Activated CD4-positive, alpha-beta T cell treated with anti-CD3 and anti-CD28 coated beads for 24 hours (primary cell): ENCODE results near the gene ZNF443.
"Not testable (repeated sequence)": the region's sequence is repeated elsewhere in the genome, so short reads cannot be mapped to it uniquely, and the experiment has no call there.

ENCODE experiments used
- DNase-seq, 2 donors: peaks; one replicate each; pipeline ENCODE4 v3.0.0-alpha.2; 2020; ENCODE audit warnings: low read depth in 2 of 2

Gene ZNF443

DNA sequence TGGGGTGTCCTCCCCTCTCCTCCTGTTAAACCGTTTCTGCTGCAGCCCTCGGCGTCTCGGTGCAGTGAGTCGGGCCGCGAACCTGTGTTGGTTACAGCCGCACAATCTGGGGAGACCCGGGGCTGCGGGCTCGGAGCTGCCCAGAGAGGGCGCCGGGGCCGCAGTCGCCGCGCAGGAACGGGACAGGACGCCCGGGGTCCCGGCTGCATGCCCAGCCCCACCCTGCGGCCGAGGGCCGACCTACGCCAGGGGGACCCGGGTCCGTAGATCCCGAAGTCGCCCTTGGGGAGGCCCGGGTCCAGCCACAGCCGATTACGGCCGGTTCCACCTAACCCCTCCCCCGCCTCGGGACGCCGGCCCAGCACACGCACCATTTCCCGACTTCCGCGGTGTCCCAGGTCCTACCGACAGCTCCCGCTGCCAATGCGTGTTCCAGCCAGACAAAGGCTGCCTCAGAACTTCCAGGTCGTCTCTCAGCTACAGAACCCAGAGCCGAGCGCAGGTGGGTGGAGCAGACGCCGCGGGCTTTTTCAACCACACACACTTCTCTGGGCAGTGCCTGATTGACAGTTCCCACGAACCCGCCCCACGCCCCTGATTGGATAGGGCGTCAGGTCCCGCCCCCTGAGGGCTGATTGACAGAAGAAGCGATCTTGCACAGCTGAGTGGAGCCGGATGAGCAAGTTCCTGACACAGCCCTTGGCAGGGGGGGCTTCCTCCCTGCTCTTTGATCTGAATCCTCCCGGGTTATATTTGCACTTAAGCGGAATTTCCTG, at the start of gene ZNF443:
ZNF443 (minus strand) TSS at position 481 of the 776 bp plus-strand sequence; CDS start at position 374, 107 bp downstream.
- peak; percentile 99 for DNase-seq

DNA sequence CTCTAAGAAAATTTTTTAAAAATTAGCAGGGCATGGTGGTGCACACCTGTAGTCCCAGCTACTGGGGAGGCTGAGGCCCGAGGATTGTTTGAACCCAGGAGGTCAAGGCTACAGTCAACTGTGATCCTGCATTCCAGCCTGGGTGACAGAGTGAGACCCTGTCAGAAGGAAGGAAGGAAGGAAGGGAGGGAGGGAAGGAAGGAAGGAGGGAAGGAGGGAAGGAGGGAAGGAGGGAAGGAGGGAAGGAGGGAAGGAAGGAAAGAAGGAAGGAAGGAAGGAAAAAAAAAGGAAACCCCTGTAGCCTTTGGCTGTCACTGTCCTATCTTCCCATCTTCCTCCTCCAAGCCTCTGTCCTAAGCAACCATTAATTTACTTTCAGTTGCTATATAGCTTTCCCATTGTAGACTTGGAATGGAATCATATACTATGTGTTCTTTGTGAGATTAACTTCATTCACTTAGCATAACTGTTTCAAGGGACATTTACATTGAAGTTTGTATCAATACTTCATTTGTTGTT, 45.5 kb upstream of the ZNF443 start:
- not testable (repeated sequence) for DNase-seq

DNA sequence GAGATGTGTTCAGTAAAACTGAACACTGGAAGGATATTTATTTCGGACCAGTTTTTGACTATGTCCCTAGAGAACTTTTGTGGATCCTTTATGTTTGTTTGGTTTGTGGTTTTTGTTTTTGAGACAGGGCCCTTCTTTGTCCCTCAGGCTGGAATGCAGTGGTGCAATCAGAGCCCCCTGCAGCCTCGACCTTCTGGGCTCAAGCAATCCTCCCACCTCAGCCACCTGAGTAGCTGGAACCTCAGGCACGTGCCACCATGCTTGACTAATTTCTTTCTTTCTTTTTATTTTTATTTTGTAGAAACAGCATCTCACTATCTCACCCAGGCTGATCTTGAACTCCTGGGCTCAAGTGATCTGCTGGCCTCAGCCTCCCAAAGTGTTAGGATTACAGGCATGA, 44.8 kb upstream of the ZNF443 start:
- no peak for DNase-seq

DNA sequence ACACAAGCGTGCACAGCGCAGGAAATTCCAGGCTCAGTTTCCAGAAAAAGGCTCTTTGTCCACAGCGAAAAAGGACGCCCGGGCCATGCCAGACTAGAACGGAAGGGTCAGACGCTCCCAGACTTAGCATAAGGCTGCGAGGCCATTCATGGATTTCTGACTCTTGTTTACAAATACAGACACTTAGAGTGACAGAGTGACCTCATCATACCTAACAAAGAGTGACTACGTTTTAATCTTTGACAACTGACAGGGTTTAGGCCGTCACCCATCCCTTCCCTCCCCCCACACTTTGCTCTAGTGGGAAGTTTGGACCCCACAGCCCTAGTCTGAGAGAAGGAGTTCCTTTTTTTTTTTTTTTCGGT, 44.2 kb upstream of the ZNF443 start:
- no peak for DNase-seq

DNA sequence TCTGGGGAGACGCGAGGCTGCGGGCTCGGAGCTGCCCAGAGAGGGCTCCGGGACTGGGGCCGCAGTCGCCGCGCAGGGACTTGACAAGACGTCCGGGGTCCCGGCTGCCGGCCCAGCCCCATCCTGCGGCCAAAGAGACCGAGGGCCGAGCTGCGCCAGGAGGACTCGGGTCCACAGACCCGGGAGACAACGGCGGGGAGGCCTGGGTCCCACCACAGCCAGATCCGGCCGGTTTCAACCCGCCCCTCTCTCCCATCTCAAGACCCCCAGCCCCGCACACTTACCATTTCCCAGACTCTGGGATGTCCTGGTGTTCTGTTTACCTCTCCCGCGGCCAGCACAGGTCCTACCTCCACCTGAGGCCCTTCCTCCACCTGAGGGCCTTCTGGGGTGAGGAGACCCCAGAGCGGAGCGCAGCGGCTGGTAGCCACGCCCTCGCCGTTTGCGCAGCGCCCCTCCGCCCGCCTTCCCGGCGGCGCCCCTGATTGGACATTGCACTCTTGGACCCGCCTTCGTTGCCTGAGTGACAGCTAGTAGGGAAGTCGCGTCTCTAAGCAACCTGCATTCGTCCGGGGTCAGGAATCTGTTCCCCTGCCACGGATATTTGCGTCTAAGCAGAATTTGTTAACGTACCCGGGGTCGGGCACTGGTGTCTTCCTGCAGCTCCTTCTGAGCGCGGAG, 43.7 kb upstream of the ZNF443 start, which contains the start of gene ZNF709:
ZNF709 (minus strand) TSS at position 446 of the 681 bp plus-strand sequence; CDS start at position 287, 159 bp downstream.
- peak; percentile 83 to 86 for DNase-seq

DNA sequence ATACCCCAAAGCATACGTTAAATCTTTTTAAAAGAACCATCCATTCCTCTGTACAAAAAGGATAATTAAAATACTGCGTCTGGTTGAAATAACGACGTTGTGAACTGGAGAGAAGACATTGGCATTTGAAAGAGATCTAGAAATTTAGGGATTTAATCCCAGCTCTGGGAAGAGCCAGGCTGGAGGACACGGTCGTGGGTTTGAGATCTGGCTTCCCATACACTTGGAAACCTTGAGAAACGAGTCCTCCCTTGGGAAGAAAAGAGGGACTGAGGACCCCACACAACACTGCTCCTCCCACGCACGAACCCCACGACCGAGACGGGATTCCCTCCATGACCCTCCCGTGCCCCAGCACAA, 43.2 kb upstream of the ZNF443 start:
- no peak for DNase-seq

DNA sequence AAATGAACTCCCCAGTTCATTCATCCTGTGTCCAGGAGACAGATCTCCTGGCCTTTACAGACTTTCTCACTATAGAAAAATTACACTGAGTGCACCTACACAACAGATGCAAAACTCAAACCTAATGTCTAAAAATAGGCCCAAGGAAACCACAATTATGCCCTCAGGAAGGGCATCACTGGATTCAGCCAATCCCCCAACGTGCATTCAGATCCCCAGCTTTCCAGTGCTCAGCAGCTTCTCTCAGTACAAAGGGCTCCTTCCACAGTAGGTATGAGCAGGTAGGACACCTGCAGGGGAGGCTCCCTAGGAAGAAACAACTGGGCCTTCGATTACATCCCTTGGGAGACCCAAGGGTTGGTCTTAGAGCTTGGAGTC, 41.7 kb upstream of the ZNF443 start:
- no peak for DNase-seq

DNA sequence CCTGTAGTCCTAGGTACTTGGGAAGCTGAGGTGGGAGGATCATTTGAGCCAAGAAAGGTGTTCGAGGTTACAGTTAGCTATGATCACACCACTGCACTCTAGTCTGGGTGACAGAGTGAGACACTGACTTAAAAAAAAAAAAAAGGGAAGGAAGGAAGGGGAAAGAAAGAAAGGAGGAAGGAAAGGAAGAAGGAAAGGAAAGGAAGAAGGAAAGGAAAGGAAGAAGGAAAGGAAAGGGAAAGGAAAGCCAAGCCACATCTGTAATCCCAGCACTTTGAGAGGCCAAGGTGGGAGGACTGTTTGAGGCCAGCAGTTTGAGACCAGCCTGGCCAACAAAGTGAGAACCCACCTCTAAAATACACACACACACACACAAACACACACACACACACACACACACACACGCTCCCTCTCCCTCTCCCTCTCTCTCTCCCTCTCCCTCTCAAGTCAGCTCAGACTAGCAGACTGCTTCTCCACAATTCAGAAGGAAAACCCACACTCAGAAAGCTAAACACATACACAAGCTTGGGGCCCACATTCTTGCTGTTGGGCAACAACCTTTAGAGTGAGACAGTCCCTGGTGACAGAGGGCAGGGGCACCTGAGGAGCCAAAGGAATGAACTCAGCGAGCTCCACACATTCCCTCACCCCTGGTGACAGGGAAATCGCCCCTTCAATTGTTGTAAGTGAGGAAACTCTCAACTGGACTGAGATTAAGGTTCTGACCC, 41.1 kb upstream of the ZNF443 start:
- no peak for DNase-seq

DNA sequence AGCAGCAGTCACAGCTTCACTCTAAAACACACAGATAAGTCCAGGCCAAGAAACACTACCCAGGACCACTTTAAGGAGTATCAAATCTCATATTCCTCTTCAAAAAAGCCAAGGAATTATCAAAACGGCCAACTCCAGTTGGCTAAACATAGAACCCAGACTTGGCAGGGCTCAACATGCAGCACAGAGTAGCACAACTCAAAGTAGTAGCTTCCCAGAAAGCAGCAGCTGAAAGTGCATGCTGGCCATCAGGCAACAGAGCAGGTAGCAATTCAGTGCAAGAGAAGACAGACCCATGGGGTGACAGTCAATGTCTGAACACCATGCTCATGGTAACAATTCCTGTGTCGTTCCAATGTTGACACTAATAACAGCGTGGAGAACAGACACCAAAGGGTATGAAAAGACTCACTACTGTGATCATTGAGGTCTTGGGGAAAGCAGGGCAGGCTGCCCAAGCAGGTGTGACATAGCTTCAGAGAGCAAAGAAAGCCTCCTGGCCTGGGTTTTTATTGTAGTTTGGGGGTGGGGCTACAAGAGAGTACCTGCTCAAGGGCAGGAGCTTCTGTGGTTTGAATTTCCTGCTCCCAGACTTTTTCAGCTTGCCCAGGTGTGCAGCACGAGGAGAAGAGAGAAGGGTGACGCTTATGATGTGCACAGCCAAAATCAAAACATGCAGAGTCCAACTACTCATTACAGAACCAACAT, 37.6 kb upstream of the ZNF443 start:
- no peak for DNase-seq

DNA sequence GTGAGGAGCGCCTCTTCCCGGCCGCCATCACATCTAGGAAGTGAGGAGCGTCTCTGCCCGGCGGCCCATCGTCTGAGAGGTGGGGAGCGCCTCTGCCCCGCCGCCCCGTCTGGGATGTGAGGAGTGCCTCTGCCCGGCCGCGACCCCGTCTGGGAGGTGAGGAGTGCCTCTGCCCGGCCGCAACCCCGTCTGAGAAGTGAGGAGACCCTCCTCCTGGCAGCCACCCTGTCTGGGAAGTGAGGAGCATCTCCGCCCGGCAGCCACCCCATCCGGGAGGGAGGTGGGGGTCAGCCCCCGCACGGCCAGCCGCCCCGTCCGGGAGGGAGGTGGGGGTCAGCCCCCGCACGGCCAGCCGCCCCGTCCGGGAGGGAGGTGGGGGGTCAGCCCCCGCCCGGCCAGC, 26.8 kb upstream of the ZNF443 start:
- DNase-seq: not testable (repeated sequence)

DNA sequence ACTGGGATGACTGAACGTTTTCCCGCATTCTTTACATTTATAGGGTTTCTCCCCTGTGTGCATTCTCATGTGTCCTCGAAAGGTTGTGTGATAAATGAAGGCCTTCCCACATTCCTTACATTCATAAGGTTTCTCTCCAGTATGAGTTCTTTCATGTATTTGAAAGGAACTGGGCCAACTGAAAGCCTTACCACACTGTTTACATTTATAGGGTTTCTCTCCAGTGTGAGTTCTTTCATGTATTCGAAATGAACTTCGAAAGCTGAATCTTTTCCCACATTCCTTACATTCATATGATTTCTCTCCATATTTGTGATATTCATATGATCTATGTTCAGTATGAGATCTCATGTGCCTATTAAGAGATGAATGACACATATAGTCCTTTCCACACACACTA, 24.4 kb upstream of the ZNF443 start:
- DNase-seq: no peak

DNA sequence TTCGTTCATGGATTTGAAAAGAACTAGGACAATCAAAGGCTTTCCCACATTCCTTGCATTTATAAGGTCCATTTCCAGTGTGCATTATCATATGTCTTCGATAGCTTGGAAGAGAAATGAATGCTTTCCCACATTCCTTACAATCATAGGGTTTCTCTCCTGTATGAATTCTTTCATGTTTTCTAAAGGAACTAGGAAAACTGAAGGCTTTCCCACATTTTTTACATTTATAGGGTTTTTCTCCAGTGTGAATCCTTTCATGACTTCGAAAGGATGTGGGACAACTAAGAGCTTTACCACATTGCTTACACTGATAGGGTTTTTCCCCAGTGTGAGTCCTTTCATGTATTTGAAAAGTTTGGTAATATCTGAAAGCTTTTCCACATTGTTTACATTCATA, 23.9 kb upstream of the ZNF443 start:
- no peak for DNase-seq

DNA sequence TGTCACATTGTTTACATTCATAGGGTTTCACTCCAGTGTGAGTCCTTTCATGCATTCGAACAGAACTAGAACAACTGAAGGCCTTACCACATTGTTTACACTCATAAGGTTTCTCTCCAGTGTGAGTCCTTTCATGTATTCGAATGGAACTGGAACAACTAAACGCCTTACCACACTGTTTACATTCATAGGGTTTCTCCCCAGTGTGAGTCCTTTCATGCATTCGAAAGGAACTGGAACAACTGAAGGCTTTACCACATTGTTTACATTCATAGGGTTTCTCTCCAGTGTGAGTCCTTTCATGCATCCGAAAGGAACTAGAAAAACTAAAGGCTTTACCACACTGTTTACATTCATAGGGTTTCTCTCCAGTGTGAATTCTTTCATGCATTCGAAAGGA, 23.3 kb upstream of the ZNF443 start:
- not testable (repeated sequence) for DNase-seq

DNA sequence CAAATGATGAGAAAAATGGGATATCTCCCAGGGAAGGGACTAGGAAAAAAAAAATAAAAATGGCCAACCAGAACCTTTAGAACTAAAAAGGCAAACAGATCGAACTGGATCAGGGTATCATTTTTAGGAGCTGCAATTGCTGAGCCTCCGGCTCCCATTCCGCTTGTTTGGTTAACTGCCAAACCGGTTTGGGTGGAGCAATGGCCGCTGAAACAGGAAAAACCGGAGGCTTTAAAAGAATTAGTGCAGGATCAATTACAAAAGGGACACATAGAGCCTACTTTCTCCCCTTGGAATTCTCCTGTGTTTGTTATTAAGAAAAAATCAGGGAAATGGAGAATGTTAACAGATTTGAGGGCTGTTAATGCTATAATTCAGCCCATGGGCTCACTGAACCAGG, 12.7 kb upstream of the ZNF443 start:
- no peak for DNase-seq

DNA sequence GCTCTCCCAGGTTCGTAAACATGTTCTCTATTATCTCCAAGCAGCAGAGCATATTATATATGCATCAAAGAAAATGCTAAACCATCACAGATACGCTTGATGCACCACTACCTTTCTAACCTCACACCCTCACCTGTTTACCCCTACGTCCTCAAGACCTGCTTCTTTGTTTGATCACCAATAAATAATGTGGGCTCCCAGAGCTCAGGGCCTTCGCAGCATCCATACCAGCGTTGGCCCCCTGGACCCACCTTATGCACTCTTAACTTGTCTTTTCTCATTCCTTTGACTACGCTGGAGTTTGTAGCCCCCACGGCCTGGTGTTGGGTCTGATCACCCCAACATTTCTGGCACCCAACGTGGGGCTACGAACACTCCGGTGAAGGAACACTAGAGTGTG, 10.0 kb upstream of the ZNF443 start:
- no peak for DNase-seq

DNA sequence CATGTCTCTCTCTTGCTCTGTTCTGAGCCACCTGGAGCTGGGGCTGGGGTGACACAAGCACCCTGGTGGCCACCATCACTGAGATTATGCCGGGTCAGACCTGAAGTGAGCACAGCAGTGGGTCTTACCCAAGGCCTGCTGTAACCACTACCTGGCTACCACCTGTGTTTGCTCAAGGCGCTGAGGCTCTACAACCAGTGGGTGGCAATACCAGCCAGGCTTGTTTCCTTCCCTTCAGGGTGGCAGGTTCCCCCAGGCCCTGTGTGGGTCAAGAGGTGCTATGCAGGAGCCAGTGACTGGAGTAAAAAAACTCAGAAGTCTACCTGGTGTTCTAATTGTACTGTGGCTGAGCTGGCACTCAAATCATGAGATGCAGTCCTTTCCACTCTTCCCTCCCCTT, 8.0 kb upstream of the ZNF443 start:
- DNase-seq: no peak

DNA sequence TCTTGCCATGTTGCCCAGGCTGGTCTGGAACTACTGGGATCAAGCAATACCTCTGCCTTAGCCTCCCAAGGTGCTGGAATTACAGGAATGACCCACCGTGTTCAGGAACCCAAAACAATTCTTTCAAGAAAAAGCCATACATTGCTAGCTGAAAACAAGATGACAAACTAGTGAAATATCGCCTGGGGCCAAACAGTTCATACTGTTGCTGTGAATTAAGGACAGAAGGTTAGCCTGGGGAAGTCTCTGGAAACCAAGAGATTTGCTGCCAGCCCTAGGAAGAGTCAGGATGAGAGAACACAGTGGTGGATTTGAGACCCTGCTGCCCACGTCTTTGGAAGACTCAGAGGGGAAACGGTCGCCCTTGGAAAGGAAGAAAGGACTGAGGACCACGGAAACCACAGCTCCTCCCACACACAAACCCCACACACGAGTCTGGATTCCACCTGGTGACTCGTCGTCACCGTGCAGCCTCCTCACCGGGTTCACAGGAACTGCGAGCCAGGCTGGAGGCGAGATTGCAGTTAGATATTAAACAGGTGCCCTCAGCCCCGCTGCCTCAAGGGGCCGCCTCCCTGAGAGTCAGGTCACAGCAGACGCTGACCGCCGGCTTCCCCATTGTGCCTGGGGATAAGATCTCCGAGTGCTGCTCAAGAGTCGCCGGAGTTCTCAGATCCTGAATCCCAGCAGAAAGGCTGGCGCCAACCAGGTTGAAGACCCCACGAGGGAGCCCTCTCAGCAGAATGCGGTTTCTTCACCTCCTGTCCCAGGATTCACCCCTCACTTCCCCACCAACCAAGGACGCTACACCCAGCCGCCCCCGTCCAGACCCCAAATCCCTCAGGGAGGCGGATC, 908 bp downstream of the ZNF443 start:
- peak; percentile 6 to 45 for DNase-seq

DNA sequence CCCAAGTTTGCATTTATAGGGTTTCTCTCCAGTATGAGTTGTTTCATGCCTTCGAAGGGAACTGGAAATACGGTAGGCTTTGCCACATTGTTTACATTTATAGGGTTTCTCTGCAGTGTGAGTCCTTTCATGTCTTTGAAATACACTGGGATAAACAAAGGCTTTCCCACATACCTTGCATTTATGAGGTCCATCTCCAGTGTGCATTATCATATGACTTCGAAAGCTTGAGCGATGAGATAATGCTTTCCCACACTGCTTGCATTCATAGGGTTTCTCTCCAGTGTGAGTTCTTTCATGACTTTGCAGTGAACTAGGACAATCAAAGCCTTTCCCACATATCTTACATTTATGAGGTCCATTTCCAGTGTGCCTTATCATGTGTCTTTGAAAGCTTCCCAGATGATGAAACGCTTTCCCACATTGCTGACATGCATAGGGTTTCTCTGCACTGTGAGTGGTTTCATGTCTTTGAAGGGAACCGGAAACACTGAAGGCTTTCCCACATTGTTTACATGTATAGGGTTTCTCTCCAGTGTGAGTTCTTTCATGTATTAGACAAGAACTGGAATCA, 10.0 kb downstream of the ZNF443 start:
- DNase-seq: not testable (repeated sequence)

DNA sequence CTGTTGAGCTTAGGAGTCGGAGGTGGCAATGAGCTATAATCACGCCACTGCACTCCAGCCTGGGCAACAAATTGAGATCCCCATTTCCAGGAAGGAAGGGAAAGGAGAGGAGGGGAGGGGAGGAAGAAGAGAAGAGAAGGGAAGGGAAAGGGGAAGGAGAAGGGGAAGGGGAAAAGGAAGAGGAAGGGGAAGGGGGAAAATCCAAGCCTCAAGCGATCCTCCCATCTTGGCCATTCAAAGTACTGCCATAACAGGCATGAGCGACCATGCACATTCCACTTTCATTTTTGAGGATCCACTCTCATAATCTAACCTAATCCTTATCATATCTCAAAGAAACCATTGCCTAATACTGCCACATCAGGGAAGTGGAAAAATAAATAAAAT, 14.9 kb downstream of the ZNF443 start:
- no peak for DNase-seq

DNA sequence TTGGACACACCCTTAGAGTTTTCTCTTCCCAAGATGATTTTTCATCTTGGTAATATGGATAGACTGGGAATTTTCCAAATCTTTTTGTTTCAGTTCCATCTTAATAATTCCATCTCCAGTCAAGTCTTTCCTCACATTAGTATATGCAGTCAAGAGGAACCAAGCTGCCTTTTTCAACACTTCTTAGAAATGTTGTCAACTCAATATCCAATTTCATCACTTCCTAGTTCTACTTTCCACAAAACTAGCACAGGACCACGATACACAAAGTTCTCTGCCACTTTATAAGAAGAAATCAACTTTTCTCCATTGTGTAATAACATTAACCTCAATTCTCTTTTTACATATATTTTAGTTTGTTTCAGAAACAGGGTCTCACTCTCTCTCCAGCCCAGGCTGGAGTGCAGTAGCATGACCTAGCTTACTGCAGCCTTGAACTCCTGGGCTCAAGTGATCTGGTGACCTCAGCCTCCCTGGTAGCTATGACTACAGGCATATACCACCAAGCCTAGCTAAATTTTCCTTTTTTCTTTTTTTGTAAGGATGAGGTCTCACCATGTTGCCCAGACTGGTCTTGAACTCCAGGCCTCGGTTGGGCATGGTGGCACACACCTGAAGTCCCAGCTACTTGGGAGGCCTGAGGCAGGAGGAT, 15.5 kb downstream of the ZNF443 start:
- DNase-seq: no peak
